SH-SY5Y (cell line): ENCODE data around the gene CIAPIN1.

ENCODE experiments used
- GATA2 ChIP-seq: IDR thresholded peaks from 2 replicates; pipeline ENCODE4 v1.6.1; 2011; ENCODE audit warnings: mild to moderate bottlenecking, low read depth, low read length
- GATA3 ChIP-seq: IDR thresholded peaks from 2 replicates; pipeline ENCODE4 v1.6.1; 2011; ENCODE audit warnings: low read depth, mild to moderate bottlenecking, low read length, moderate library complexity

DNA sequence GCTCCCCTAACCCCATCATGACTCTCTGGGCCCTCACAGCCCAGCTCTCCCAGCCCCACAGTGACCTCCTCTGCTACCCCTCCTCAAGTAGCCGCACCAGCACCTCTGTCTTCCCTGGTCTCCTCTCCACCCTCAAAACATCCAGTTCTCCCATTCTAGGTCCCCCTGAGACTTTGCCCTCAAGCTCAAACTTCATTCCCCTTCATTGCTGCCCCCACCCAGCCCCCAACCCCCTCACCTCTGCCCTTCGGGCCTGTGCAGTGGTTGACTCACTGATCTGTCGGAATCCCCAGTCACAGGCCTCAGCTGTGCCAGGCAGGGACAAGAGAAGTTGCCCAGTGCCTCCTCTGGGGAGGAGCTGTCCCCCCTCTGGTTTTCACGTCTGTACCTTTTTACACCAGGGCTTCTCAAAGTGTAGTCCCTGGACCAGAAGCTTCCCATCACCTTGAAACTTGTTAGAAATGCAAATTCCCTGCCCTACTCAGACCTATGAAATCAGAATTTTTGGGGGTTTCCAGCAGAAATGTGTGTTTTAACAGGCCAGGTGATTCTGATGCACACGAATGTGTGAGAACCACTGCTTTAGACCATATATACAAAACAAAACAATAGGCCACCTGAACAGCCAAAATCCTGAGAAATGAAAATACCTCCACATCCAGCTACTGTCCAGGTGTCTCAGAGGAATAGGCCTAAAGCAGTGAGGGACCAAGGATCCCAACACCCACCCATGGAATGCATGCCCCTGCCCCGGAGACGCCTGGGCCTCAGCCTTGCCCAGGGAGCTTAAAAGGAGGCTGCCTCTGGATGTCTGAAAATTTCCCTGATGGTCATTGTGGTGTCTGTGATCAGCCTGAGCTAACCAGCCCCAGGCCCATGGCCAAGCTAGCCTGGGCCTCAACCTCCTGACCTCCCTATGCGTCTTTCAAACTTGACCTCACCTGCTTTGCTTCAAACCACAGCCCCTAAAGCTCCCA lies 40.0 kb upstream of the CIAPIN1 start:
- no peak for TF ChIP-seq GATA2
- TF ChIP-seq GATA3 = no peak
